Activated T-cell treated with anti-CD3 and anti-CD28 coated beads, Interleukin-2, amount 50 U/mL, for 4 hours (primary cell): Measurements from ENCODE around the gene FARS2. TPM values are rescaled to one million over a fixed set of nuclear protein-coding genes. Genes with fewer than 3 reads are reported as not detected.
A peak's percentile ranks its signal among the peaks of the same experiment; 100 is the strongest.

ENCODE experiments used
- ATAC-seq, 2 donors: fragments of 200-7000 bp; cut with Tn5 transposase; one replicate each; pipeline ENCODE4 v1.10.0; 2021
- DNase-seq: peaks from one replicate; pipeline ENCODE4 v3.0.0-alpha.2; 2020
- H3K27me3 Mint-ChIP-seq: one replicate; pipeline ENCODE4 v1.8.0; 2021; ENCODE audit warnings: low read depth, mixed read lengths
- H3K36me3 Mint-ChIP-seq: one replicate; pipeline ENCODE4 v1.8.0; 2022; ENCODE audit warnings: mixed read lengths; ENCODE audit not compliant: insufficient read depth
- H3K4me1 Mint-ChIP-seq: one replicate; pipeline ENCODE4 v1.8.0; 2021; ENCODE audit warnings: low read depth, mixed read lengths
- H3K4me3 Mint-ChIP-seq: one replicate; pipeline ENCODE4 v1.8.0; 2021; ENCODE audit warnings: mild to moderate bottlenecking, moderate library complexity, mixed read lengths
- H3K9me3 Mint-ChIP-seq: one replicate; pipeline ENCODE4 v1.8.0; 2021; ENCODE audit warnings: mixed read lengths
- total RNA-seq, 3 donors: library from RNA; stranded (reverse); gene quantifications; one replicate each; pipeline ENCODE4 v1.2.1, GENCODE V29; 2021

FARS2 gene
- total RNA-seq, 3 donors from 2014 or later, result 28.3 to 31.0 (median 29.9) TPM

DNA sequence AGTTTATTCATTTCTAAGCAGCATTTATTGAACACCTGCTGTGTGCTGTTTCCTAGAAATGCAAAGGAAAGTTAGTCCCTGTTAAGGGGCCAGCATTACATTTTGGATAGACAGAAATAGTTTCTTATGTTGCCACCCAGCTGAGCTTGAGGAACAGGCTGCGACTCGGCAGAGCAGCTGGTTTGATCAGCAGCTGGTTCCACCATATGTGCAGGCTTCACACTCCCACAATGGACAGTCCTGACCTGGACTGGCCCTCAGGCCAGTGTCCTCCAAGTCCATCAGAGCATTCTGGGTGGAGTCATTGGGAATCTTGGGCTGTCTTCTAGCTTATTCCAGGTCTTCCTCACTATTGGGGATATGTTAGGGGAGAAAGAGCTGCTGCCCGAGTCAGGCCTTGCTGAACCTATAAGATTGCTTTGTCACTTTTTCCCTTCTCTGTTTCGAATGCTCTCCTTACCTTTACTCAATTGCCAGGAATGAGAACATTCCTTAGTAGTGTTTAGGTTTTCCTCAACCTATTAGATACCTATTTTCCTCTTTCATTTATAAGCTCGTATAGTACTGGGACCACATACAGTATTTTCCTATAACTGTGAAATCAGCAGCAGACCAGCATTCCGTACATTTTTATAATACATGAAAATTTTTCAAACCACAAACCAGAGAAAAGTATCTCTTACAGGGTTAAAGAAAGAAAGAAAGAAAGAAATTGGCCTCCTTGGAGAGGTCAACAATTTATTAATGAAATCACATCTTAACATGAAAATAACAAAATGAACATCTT is 203.0 kb downstream of the FARS2 start:
- DNase-seq (no peak), ATAC-seq (no peak)
- H3K4me3 Mint-ChIP-seq, result no peak overlapping the region
- peaks cover 15% of the 10 kb centered on the region for H3K4me1 Mint-ChIP-seq
- no peaks in the 10 kb centered on the region for H3K9me3 Mint-ChIP-seq
- H3K36me3 Mint-ChIP-seq, result peaks cover 14% of the 10 kb centered on the region
- H3K27me3 Mint-ChIP-seq, result no peaks in the 10 kb centered on the region

DNA sequence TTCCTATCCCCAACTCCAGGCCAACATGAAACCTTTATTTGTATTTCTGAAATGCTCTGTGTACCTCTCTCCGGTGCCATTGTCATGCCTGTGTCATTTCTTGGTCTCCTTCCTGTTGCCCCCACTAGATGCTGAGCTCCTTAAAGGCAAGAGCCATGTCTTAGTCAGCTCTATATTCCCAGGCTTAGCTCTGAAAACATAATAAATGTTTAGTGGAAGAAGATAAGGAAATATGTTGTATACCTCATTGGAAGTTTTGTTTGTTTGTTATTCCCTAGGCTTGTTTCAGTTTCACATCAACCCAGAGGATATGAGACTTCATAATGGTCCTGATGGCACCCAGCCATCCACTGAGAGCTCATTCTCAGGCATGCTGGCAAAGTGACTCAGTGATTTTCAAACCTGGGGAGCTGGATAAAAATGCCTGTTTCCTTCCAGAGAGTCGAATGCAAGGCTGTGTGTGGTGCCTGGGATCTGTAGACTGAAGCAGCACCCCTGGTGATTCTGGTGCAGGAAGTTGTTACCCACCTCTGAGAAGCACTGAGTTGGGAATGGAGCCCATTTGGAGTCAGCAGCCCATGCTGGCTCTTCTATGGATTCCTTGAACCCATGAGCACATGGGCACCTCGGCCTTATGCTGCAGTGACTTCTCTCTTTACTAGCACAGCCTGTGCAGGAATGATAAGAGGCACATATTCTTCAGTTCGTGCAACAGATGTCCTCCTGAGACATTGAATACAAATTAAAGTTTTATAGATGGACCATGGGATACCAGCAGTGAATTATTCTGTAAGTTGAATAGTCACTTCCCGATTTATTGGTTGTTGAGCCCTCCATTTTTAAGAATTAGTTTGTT is 205.2 kb downstream of the FARS2 start:
- H3K4me1 Mint-ChIP-seq, result peaks cover 5% of the 10 kb centered on the region
- no peak for DNase-seq
- no peak overlapping the region for H3K4me3 Mint-ChIP-seq
- no peaks in the 10 kb centered on the region for H3K9me3 Mint-ChIP-seq
- no peak for ATAC-seq
- H3K27me3 Mint-ChIP-seq, result no peaks in the 10 kb centered on the region
- peaks cover 6% of the 10 kb centered on the region for H3K36me3 Mint-ChIP-seq

DNA sequence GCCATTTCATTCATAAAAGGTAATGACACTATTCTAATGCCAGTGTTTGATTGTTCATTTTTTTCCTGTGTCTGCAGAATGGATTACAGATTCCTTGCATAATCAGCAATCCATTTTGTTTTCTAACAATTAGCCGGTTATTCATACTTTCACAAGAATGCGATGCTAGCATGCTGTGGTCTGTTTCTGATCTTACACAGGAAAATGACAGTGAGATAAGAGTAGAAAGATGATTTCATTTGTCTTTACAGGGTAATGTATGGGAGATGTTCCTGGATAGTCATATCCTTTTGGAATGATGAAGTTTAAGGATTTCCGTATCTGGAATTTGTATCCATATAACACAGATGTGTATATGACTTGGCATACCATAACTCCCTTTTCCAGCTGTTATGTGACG is 207.3 kb downstream of the FARS2 start:
- Mint-ChIP-seq H3K36me3 (peaks cover 3% of the 10 kb centered on the region), H3K9me3 (no peaks in the 10 kb centered on the region), H3K4me1 (peaks cover 5% of the 10 kb centered on the region), H3K4me3 (no peak overlapping the region), H3K27me3 (no peaks in the 10 kb centered on the region)
- ATAC-seq (no peak), DNase-seq (no peak)

DNA sequence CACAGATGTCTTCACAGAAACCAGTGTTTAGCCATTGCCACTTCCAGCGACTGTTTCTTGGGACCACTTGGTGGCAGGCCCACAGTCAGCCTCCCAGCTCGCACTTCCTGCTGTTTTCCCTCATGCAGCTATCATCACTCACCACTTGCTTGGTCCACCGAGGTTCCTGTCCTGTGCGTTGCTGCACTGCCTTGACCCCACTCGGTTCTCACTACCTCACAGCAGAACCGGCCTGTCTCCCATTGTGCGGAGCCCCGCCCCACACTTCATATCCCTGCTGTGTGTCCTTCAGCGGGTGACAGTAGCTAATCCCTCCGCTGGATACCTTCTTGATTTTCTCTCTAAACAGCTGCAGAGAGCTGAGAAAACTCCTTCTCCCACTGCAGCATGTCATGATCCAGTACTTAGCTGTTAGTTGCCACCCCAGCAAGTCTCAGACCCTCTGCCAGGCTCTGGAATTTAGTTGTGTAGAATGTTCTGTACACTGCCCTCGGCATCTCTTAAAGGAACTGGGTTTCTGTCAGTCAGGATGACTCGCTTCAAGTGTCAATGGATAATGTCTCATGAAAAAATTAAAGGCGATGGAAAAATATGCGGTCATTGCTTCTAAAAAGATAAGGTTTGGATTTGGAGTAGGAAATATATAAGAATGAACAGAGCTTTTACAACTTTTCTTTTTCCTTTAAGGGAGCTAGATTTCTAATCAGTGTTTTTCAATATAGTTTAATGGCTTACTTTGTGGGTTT is 208.0 kb downstream of the FARS2 start:
- H3K4me1 Mint-ChIP-seq, result peaks cover 5% of the 10 kb centered on the region
- no peaks in the 10 kb centered on the region for H3K27me3 Mint-ChIP-seq
- DNase-seq (no peak), ATAC-seq (no peak)
- no peaks in the 10 kb centered on the region for H3K9me3 Mint-ChIP-seq
- peaks cover 3% of the 10 kb centered on the region for H3K36me3 Mint-ChIP-seq
- H3K4me3 Mint-ChIP-seq, result no peak overlapping the region

DNA sequence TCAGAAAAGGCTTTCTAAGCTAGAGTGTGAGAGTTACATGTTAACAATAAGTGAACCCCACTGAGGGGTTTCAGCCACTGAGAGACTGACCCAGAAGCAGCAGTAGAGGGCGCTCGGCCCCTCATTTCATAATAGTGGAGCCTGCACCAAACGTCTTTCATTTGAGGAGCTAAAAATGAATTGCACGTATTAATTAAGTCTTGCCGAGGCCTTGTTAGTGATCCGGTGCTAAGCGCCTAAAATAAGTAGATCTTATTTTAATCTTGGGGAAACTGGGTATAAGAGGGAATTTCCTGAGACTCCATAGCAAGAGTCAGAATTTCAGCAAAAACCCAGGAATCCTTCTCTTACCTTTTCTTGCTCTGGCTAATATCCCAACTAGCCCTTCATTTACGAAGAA is 209.7 kb downstream of the FARS2 start:
- peaks cover 15% of the 10 kb centered on the region for H3K36me3 Mint-ChIP-seq
- H3K4me3 Mint-ChIP-seq, result no peak overlapping the region
- DNase-seq, result peak; percentile 36
- no peaks in the 10 kb centered on the region for H3K27me3 Mint-ChIP-seq
- H3K9me3 Mint-ChIP-seq, result no peaks in the 10 kb centered on the region
- peaks cover 5% of the 10 kb centered on the region for H3K4me1 Mint-ChIP-seq
- ATAC-seq, result peak; percentile 62 to 75

DNA sequence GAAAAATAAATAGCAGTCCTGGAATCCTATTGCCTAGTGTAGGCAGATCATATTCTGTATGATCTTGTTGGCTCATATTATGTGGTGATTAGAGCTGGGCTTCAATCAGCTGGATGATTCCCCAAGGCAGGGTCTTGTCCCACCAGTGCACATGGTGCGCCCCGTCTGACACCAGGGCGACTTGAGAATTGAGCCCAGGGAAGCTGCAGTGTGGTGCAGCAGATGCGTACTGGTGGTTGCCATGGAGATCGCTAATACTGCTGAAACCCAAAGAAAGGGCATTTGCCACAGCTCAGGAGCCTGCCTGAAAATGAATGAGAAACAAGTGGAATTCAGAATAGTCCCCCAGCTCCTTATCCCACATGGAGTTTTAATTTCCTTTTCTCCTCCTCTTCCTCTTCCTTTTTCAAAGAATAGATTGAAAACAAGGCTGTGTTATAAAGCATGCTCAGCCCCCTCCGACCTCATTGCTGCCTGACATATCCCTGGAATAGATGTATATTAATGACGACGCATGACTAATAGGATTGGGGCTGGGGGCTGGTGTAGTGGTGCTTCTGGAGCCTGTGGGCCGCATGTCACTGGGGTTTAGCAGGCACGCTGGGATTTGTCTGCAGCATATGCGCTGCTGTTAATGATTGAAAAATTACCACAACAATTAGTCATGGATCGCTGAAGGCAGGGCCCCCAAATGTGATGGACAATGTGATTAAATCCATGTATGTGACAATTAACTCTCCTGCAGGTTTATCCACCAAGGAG is 210.5 kb downstream of the FARS2 start:
- Mint-ChIP-seq H3K27me3 (no peaks in the 10 kb centered on the region), H3K4me1 (peaks cover 5% of the 10 kb centered on the region), H3K9me3 (no peaks in the 10 kb centered on the region), H3K4me3 (no peak overlapping the region), H3K36me3 (peaks cover 15% of the 10 kb centered on the region)
- ATAC-seq, result no peak
- no peak for DNase-seq

DNA sequence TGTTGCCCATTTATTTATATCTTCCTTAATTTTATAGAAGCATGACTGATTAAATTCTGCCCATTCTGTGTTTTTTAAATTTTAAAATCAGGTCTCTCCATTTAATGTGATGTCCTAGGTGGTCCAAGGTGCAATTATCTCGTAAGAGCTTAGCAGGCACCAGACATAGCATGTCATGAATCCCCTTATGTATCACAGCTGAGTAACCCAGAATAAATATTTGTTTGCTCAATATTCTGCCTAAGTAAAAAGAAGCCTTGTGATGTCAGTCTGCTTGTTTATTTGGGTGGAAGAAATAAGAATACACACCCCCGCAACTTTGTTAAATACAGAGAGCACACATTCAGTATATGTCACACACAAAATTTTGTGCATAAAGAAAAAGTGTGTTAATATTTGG is 211.3 kb downstream of the FARS2 start:
- no peaks in the 10 kb centered on the region for H3K9me3 Mint-ChIP-seq
- no peak for ATAC-seq
- no peak overlapping the region for H3K4me3 Mint-ChIP-seq
- DNase-seq, result no peak
- H3K36me3 Mint-ChIP-seq, result peaks cover 15% of the 10 kb centered on the region
- no peaks in the 10 kb centered on the region for H3K27me3 Mint-ChIP-seq
- peaks cover 1% of the 10 kb centered on the region for H3K4me1 Mint-ChIP-seq

DNA sequence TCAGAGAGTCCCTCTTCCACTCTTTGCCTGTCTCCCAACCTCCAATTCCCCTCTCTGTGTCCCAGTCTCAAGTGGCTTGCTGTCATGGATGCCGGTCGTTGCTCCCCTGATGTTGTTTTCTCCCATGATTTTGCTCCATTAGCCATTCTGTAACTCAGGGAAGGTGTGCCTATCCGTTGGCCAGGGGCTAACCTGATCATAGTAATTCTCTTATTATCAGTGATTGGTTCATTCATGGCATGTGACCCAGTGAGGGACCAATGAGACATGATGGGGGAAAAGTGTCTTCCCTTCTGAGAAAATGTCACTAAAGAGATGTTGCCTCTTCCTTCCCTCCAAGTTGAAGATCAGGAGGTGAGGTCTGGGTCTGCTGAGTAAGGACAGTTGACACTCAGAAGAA is 214.5 kb downstream of the FARS2 start:
- H3K4me1 Mint-ChIP-seq, result no peaks in the 10 kb centered on the region
- no peaks in the 10 kb centered on the region for H3K9me3 Mint-ChIP-seq
- H3K36me3 Mint-ChIP-seq, result peaks cover 12% of the 10 kb centered on the region
- H3K4me3 Mint-ChIP-seq, result no peak overlapping the region
- ATAC-seq (no peak), DNase-seq (no peak)
- H3K27me3 Mint-ChIP-seq, result no peaks in the 10 kb centered on the region

DNA sequence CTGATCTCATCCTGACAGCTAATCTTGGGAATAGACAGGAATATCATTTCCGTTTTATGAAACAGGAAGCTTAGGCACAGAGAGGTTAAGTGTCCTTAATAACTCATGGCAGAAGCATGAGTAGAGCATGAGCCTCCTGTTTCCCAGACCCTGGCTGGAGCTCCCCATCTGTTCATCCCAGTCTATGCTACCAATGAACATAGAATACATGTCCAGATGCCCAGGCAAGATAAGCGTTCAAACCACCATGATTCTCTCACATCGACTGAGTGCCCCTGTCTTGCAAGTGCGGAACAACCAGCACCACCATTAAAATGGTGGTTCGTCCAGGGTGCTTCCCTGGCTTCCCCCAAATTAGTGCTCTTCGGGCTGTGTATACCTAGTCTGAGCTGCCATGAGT is 217.1 kb downstream of the FARS2 start:
- DNase-seq (no peak), ATAC-seq (no peak)
- Mint-ChIP-seq H3K4me1 (no peaks in the 10 kb centered on the region), H3K36me3 (peaks cover 12% of the 10 kb centered on the region), H3K27me3 (no peaks in the 10 kb centered on the region), H3K9me3 (no peaks in the 10 kb centered on the region), H3K4me3 (no peak overlapping the region)

DNA sequence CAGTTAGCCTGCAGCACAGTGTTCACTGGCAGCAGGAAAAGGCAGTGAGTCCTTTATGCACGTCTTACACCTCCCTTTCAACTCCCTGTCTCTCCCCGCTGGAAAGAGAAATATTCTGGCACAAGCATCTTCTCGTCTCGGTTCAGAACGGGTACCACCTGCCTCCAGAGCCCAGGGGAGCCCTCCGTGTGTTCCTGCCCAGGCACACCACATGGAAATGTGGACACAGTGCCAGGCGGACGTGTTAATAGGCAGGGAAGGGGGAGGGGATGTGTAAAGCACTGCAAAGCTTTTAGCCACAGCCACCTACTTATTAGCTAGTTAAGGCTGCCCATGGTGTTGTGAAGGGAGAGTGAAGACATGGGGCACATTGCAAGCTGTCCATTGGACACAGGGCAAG is 219.7 kb downstream of the FARS2 start:
- no peak overlapping the region for H3K4me3 Mint-ChIP-seq
- DNase-seq (no peak), ATAC-seq (no peak)
- no peaks in the 10 kb centered on the region for H3K27me3 Mint-ChIP-seq
- no peaks in the 10 kb centered on the region for H3K9me3 Mint-ChIP-seq
- no peaks in the 10 kb centered on the region for H3K36me3 Mint-ChIP-seq
- no peaks in the 10 kb centered on the region for H3K4me1 Mint-ChIP-seq

DNA sequence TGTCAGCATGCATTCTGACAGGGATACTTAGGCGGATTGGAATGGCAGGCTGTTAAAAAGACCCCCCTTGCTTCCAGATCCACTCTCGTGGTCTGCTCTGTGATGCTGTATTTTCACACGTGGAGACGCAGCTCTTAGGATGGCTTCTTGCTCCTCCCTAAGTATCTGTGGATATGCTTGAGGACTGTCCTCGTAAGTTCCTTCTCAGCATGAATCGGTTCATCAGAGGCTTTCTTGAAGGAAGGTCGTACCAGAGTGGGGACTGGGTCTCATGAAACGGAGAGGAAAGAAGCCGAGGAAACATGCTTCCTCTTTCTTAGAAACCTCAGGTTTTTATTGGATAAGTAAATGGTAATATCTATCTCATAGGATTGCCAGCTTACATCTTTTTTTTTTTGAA is 220.4 kb downstream of the FARS2 start:
- Mint-ChIP-seq H3K4me1 (peaks cover 3% of the 10 kb centered on the region), H3K9me3 (no peaks in the 10 kb centered on the region), H3K4me3 (no peak overlapping the region), H3K36me3 (peaks cover 4% of the 10 kb centered on the region), H3K27me3 (no peaks in the 10 kb centered on the region)
- DNase-seq (no peak), ATAC-seq (no peak)

DNA sequence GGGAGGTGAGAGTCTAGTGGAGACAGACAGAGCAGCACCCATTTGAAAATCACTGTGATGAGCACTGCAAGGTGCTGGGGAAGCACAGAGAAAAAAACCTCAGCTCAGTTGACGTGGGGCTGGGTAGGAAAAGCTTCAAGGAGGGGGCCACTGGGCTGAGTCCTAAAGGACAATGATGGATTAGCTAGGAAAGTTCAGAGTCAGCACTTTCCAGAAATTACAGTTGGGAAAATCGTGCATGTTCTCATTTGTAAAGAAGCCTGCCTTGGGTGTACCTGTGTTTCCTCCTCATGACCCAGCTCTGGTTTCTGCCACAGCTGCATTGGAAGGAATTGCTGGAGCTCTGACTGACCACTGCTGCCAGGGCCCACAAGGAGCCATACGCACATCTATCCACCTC is 221.3 kb downstream of the FARS2 start:
- peaks cover 3% of the 10 kb centered on the region for H3K4me1 Mint-ChIP-seq
- no peak for DNase-seq
- H3K4me3 Mint-ChIP-seq, result no peak overlapping the region
- H3K36me3 Mint-ChIP-seq, result peaks cover 4% of the 10 kb centered on the region
- no peaks in the 10 kb centered on the region for H3K9me3 Mint-ChIP-seq
- H3K27me3 Mint-ChIP-seq, result no peaks in the 10 kb centered on the region
- no peak for ATAC-seq

DNA sequence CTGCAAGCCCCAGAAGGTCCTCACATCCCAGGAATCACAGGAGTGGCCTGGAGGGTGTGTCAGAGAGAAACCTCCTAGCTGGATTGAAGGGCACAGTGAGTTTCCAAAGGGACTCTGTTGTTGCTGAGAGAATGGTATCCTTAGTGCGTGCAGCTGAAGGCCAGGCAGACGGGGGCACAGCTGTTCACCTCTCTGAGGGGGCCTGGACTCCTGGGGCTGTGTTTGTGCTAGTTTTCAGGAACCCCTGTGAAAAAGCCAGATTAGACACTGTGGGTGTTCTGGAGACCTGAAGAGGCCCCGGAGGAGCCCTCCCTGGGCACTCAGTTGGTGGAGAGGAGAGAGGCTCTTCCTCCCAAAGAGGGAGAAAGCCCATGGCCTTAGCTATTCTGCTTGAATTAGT is 223.4 kb downstream of the FARS2 start:
- no peak overlapping the region for H3K4me3 Mint-ChIP-seq
- no peak for ATAC-seq
- no peaks in the 10 kb centered on the region for H3K9me3 Mint-ChIP-seq

DNA sequence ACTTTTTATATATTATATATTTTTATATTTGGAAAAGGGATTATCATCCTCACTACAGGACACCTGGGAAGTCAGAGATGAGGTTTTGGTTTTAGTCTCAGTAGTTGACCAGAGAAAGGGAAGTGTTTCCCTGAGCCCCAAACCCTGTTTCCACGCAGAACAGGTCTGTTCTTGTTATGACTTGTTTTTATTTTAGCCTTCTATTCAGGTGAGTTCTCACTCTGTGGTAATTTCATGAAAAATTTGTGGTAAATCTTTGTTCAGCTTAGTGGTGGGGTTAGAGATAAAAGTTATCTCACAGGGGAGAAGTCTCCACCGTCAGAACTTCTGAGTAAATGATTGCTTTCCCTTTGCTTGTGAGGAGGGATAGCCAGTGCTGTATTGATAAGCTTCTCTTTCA is 224.9 kb downstream of the FARS2 start:
- Mint-ChIP-seq H3K4me1 (peaks cover 3% of the 10 kb centered on the region), H3K36me3 (peaks cover 16% of the 10 kb centered on the region), H3K27me3 (no peaks in the 10 kb centered on the region), H3K9me3 (no peaks in the 10 kb centered on the region), H3K4me3 (no peak overlapping the region)
- no peak for DNase-seq
- no peak for ATAC-seq

More for the DNA sequence above, 223.4 kb downstream of the FARS2 start:
- H3K36me3 Mint-ChIP-seq, result peaks cover 14% of the 10 kb centered on the region
- no peaks in the 10 kb centered on the region for H3K27me3 Mint-ChIP-seq
- no peak for DNase-seq
- H3K4me1 Mint-ChIP-seq, result peaks cover 3% of the 10 kb centered on the region
